Measurements from ENCODE around the gene DPH5.
"Not testable (repeated sequence)": the region's sequence is repeated elsewhere in the genome, so short reads cannot be mapped to it uniquely, and the experiment has no call there.

The DPH5 gene

DNA sequence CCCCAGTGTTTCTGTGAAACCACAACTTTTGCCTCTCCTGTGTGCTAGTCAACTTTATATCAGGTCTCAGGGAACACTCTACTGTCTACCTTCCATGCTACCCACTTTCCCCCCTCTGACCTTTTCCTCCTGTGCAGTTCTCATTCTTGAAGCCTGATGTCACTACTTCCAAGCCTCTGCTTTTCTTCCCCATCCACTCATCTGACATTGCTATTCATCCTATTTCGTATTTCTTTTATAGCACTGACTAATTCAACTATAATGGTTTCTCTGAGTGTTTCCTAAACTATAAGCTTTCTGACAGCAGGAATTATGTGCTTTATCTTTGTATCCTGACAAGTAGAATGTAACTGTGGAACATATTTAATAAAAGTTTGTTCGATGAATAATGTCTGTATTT, 18.2 kb upstream of the DPH5 start:
- H3K27ac ChIP-seq, result no peak overlapping the region
- TF ChIP-seq CTCF (conservative IDR thresholded peaks at IDR 0.05), result no peak

DNA sequence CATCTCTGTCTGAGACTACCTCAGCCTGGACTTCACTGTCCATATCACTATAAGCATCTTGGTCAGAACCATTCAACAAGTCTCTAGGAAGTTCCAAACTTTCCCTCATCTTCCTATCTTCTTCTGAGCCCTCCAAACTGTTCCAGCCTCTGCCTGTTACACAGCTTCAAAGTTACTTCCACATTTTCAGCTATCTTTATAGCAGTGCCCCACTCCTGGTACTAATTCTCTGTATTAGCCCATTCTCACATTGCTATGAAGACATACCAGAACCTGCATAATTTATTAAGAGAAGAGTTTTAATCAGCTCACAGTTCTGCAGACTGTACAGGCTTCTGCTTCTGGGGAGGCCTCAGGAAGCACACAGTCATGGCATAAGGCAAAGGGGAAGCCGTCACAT, 15.7 kb upstream of the DPH5 start:
- no peak for TF ChIP-seq CTCF (conservative IDR thresholded peaks at IDR 0.05)
- no peak overlapping the region for H3K27ac ChIP-seq

- no peak overlapping the region for H3K27ac ChIP-seq
- no peak for TF ChIP-seq CTCF (conservative IDR thresholded peaks at IDR 0.05)
These were observed 15.1 kb upstream of the DPH5 start for GRCh38 chr1:101040666-101041065.

DNA sequence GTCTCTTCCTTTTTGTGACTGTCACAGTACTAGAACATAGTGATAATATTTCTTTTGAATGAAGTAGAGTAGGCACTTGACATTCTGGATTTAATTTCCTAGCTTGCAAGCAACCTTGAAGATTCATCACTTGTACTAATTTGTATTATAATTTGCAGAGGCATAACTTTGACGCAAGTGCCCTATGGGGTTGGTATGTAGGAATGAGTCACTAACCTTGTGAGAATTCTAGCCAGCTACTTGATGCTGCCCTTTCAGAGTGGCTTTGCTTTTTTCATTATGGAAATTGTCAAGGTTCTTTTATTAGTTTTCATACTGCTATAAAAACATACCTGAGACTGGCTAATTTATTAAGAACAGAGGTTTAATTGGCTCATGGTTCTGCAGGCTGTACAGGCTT, 13.7 kb upstream of the DPH5 start:
- no peak for TF ChIP-seq CTCF (conservative IDR thresholded peaks at IDR 0.05)
- H3K27ac ChIP-seq, result no peak overlapping the region

DNA sequence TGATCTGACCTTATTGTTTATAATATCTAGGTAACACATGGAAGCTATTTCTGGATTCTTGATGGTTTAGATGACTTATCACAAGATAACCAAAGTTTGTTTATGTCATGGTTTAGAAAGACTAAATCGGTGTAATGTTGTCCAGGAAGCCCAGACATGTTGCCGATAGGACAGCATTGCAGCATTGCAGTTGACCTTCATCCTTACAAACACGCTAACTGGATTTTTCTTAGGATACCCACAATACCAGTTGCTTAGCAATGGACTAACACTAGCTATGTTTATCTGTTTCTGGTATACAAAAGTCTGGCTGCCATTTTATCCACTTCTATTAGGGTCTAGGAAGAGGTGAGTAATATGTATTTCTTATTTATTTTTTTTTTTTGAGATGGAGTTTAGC, 11.7 kb upstream of the DPH5 start:
- no peak overlapping the region for H3K27ac ChIP-seq
- TF ChIP-seq CTCF (conservative IDR thresholded peaks at IDR 0.05), result no peak

DNA sequence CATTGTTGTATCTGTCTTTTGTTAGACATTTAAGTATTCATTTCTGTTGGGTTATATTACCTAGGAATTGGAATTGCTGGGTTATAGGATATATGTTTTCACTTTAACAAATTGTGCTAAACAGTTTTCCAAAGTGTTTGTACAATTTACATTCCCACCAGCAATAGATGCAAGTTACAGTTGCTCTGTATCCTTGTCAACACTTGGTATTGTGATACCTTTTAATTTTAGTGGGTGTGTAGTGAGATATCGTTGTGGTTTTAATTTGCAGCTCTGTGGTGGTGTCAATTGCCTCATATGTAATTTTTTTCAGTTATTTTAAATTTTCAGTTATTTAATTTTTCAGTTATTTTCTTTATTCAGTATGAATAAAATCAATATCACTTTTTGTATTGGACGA, 7.4 kb upstream of the DPH5 start:
- H3K27ac ChIP-seq, result no peak overlapping the region
- TF ChIP-seq CTCF (conservative IDR thresholded peaks at IDR 0.05), result no peak

DNA sequence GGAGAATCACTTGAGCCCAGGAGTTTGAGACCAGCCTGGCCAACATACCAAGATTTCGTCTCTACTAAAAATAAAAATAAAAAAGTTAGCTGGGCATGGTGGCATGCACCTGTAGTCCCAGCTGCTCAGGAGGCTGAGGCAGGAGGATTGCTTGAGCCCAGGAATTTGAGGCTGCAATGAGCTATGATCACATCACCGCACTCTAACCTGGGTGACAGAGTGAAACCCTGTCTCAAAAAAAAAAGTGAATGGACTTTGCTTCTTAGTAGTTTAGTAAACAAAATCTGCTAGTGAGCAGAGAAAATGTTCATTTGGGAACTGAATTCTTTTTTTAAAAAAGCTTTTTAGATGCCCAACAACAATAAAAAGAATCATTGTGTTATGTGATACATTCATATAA, 6.5 kb upstream of the DPH5 start:
- H3K27ac ChIP-seq, result not testable (repeated sequence)

DNA sequence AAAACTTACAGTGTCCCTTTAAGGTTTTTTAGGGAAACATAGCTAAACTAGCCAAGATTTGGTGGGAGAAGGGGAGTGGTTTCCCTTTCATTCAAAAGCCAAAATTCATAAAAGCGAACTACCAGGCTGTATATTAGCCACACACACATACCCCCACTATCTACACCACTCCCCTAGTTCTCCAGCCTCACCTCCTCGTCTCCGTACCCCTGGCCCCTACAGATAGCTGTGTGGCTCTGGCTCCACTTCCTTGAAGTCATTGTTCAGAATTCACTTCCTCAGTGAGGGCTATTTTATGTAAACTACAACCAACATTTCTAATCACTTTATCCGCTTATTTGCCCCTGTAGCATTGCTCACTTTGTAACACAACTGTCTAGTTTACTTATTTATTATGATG, 5.3 kb upstream of the DPH5 start:
- TF ChIP-seq CTCF (conservative IDR thresholded peaks at IDR 0.05), result no peak
- H3K27ac ChIP-seq, result no peak overlapping the region

Measured in VCaP (cell line).